NOMO-1 (cell line): ENCODE data around the gene ANO6.
"Not testable (repeated sequence)": the region's sequence is repeated elsewhere in the genome, so short reads cannot be mapped to it uniquely, and the experiment has no call there.

Source experiments
- DNase-seq, 2 experiments: peaks; one replicate each; lab custom pipeline; 2025; ENCODE audit not compliant: unreplicated experiment in 2 of 2; lab: John Stamatoyannopoulos, UW

Gene ANO6, protein sequence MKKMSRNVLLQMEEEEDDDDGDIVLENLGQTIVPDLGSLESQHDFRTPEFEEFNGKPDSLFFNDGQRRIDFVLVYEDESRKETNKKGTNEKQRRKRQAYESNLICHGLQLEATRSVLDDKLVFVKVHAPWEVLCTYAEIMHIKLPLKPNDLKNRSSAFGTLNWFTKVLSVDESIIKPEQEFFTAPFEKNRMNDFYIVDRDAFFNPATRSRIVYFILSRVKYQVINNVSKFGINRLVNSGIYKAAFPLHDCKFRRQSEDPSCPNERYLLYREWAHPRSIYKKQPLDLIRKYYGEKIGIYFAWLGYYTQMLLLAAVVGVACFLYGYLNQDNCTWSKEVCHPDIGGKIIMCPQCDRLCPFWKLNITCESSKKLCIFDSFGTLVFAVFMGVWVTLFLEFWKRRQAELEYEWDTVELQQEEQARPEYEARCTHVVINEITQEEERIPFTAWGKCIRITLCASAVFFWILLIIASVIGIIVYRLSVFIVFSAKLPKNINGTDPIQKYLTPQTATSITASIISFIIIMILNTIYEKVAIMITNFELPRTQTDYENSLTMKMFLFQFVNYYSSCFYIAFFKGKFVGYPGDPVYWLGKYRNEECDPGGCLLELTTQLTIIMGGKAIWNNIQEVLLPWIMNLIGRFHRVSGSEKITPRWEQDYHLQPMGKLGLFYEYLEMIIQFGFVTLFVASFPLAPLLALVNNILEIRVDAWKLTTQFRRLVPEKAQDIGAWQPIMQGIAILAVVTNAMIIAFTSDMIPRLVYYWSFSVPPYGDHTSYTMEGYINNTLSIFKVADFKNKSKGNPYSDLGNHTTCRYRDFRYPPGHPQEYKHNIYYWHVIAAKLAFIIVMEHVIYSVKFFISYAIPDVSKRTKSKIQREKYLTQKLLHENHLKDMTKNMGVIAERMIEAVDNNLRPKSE

DNA sequence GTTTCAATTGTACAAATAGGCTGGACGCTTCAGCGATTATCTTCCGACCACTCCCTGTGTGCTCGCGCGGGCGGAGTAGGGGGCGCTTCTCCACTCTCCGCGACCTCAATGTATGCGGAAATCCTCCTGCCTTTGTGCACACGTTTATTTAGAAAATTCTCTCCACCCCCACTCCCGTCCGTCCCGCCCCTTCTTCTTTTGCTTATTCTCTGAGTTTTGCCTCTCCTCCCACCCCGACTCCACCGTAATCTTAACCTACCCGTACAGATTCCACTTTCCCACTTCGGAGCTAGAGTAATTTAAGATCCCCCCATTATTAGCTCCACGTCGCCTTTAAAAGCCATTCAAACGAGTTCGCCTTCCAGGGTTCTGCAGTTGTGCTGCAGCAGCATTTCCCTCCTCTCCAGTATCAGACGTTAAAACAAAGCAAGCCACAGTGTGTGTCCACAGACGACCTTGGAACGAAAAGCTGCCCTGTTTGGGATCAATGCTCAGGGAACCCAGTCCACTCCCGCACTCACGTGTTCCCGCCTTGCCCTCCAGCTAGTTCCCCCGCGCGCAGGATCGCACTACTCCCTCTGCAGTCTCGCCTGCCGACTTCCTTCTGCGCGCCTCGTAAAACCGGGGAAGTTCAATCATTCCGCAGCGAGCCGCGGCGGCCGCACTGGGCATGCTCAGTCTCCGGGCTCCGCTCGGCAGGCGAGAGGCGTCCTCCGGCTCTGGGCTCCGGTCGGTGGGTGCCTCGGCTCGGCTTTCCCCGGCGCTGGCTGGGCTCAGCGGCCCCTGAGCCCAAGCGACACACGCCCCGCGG lies at the start of gene ANO6:
TSS of gene ANO6 (plus strand) at position 677 of the 811 bp plus-strand sequence. CDS start 227 bp downstream, outside the sequence.
- peak; percentile 86 to 91 for DNase-seq

DNA sequence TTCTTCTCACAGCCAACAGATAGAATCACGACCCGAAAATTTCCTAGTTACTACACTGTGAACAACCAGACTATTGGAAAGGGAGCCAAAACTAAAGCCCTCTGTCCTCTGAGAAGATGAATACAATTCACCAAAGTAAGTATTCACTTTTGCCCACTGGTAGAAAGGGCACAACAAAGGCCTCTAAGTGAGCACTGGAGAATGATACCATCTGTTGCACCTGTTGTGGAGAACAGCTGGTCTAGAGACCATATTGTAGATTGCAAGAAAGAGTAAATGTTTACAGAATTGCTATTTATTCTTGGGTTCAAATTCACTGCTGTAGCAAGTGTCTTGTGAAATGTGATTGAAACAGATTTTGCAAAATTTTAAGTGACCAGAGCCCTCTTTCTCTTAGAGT lies 46.9 kb upstream of the ANO6 start:
- DNase-seq, result no peak

DNA sequence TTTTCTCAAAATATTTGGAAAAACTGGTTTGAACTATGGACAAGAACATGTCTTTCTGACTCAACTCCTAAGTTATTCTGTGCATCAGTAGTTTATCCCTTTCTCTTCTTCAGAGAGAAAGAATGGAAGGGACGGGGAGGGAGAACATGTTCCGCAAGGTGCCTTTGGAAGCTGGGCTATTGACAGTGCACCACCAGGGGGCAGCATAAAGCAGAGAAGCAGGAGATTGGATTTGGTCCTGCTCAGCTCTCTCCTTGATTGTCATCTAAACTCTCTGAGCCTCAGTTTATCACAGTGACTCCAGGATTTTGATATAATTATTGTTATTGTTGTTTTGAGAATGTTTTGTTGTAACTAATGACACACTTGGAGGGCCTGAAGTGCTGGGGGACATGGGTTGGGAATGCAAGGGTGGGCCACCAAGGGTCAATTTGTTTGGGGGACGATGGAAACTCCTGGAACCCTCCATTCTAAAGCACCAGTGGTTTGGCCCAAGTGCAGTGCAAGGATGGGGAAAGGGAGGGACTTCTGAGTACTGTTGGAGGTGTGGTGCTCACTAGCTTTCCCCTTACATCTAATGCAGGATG lies 45.3 kb upstream of the ANO6 start:
- peak in 1 of 2 experiments; percentile 52 for DNase-seq

DNA sequence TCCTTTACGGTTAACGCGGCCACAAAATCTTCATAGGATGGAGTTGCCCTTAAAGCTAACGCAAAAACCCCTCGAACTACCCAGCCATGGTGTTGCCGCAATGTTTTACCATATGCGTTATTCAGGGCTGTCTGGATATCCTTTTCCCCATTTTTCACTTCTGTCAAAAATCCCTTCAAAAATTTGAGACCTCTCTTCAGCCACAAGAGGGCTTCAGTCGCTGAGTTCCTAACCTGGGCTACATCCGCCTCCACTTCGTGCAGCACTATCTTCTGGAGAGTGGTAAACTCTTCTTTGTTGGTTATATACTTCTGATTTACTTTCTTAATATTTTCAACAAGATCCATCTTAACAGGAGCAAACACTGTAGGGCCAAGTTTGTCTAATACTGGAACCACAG lies 42.6 kb upstream of the ANO6 start:
- DNase-seq, result not testable (repeated sequence)

DNA sequence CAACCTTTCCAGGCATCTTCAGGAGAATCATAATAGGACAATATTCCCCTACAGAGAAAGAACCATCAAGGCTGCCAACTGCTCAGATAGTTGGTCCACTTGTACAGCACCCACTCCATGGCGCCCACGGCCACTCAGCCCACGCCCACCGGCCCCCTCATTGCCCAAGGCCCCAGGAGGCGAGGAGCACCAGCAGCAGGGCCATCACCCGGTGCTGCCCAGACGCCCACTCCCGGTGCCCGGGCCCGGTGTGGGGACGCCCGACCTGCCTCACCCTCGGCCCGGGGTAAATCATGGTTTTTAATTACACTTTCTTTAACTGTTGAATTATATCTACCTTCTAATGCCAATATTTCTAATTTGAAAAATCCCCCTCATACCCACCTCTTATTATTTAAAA lies 41.3 kb upstream of the ANO6 start:
- no peak for DNase-seq

DNA sequence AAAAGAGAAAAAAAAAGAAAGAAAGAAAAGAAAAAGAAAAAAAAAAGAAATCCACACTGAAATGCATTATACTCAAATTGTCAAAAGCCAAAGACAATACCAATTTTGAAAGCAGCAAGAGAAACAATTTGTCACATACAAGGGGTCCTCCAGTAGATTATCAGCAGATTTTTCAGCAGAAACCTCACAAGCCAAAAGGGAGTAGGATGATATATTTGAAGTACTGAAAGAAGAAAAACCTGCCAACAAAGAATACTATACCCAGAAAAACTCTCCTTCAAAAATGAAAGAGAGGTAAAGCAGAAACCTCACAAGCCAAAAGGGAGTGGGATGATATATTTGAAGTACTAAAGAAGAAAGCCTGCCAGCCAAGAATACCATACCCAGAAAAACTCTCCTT lies 37.1 kb upstream of the ANO6 start:
- DNase-seq, result no peak

DNA sequence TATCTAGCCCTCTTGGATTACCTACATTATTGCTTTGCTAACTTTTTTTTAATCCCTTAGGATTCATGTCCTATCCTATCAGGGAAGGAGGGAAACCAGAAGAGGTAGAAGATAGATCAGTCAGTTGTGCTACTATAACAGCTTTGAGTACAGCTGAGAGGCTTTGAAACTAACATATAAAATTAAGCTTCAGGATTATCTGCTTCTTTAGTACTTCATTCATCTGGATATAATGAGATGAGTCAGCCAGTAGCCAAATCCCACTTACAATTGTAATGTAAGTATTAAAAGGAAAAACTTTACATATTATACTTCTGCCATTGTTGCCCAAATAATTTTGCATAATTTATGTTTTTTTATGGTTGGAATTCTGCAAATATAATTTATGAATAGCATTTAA lies 33.4 kb upstream of the ANO6 start:
- DNase-seq, result no peak

DNA sequence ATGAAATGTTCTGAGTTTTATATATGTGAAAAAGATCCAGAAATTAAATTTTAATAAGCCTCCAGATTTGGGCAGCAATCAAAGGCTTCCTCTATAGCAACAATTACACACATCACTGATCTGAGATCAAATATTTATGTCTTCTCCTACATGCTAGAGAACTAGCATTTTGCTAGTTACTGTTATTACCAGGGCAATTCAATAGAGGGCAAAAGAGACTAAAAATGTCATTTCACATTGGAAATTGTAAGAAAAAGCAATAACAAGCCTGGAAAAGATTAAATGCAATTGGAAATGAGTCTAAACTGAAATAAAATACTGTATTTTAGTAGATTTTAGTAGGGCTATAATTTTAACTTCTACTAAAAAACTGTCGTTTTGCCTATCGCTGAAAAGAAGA lies 32.6 kb upstream of the ANO6 start:
- DNase-seq, result peak in 1 of 2 experiments; percentile 31

DNA sequence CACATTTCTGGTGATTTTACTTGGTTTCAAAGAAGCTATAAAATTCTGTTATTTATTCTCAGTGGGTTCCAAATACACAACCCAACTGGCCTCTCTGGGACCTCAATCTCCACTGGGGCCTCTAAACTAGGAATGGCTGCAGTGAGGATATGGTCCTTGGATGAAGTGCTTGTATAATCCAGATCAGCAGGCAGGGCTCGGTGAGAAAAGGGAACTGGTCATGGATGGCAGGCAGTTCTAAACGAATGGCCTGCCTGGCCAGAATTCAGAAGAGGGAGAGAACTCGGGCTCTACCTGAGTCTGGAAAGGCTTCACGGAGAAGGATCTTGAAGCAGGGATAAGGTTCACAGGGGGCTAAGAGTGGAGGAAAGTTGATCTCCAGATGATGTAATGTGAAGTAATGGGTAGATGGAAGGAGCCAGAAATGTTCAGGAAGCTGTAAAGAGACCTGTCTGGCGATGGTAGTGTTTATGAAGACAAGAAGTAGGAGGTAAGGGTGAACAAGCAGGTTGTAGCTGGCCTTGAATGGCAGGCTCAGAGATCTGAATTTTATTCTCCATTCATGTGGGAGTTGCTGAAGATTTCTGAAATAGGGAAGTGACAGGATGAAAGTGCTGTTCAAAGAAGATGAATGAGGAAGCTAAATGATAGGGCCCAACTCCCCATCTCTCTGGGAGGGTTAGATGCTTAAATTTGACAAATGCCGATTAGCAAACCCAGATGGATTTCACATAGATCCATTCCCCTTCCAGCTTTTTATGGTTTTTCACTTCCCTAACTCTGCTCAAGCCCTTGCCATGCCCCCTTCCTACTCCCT lies 31.5 kb upstream of the ANO6 start:
- DNase-seq, result peak; percentile 68 to 78

DNA sequence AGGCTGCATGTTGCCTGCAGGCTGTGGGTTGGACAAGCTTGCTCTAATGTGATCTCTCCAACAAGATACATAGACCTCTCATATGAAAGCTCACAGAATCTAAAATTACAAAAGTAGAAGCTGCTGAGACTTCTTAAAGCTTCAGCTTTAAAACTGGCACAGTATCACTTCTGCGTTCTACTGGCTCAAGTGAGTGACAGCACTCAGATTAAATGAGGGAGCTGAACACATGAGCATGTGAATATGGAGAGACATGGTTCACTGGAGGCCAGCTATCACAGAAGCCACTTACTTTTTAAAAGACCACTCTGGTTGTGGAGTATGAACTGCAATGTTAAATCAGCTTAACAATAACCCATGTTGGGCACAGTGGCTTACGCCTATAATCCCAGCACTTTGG lies 29.1 kb upstream of the ANO6 start:
- DNase-seq, result peak in 1 of 2 experiments; percentile 23

DNA sequence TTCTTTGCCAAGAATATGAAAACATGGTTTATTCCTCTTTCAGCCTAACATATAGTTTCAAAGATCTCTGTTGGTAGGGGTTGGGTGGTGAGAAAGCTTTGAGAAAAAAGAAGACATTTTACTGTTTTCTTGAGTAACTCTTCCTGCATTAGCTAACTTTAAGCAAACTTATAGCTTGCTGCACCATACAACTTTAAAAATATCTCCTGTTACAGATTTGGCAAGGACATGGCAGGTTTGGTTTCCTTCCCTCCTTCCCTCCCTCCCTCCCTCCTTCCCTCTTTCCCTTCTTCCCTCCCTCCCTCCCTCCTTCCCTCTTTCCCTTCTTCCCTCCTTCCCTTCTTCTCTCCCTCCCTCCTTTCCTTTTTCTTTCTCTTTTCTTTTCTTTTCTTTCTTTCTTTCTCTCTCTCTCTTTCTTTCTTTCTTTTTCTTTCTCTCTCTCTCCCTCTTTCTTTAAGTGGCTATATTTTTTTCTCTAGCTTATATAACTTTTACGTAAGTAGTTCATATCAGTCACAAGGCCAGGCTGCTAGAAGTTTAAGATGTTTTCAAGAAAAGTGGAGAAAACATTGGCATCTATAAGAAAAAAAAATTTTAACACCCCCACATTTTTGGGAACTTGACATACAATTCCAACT lies 26.0 kb upstream of the ANO6 start:
- peak; percentile 13 to 26 for DNase-seq

DNA sequence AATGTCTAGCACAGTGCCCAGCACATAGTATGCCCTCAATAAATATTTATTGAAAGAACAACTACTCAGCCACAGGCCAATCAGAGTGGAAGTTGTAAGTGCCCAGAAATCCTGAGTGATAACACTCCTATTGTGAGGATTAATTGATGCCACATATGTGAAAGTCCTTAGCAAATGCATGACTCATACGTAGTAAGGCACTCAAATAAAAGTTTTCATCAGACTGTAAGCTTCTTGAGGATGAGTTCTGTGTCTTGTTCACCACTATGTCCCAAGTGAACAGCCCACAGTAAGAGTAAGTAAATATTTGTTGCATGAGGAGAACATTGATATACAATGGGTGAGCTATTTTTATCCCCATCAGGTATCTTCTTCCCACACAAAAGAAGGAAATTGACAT lies 24.7 kb upstream of the ANO6 start:
- peak; percentile 6 to 29 for DNase-seq

DNA sequence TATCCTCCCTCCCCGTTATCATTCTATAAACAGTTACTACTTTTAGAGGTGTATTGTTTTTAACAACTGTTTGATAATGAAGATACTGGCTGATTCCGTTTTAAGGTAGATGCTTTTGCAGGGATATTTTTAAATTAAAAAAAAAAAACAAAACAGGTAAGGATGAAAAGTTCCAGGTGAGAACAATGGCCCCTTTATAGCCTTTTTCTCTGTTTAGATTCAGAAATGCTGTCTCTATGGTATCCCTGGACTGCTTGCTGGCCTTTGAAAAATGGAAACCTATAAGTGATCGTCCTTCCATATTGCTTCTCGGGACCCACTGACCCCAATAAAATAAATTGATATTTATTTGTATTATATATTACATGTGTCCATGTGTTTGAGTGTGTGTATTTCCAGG lies 23.2 kb upstream of the ANO6 start:
- no peak for DNase-seq

DNA sequence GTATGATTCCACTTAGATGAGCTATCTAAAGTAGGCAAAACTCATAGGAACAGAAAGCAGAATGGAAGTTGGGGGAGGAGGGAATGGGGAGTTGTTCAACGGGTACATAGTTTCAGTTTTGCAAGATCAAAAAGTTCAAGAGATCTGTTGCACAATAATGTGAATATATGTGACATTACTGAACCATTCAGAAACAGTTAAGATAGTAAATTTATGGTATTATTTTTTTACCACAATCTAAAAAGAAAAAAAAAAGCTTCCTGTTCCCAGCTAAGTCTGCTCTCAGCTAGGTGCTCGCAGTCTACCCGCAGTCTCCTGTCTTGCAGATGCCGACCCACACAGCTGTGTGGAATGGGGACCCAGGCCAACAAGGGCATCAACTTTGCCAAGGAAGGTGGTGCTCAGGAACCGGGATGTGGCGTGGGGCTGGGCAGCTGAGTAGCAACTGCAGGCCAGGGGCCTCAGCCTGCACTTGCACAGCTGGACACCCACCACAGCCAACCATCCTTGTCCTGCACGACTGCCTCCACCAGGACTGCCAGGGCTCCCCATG lies 15.3 kb upstream of the ANO6 start:
- peak; percentile 74 to 80 for DNase-seq

DNA sequence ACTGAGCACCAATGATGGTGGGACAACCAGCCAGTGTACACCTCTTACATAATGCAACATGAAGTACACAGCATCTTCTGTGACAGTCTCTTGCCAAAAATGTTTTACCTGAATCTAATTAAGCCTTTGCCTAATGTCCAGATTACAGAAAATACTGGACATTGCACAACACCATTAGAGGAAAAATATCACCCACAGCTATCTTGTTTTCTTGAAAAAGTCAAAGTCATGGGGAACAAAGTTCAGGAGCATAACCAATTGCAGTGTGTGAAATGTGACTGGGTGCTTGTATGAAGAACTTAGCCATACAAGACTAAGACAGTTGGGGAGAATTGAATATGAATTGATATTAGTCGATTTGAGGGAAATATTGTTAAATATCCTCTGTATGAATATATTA lies 12.1 kb upstream of the ANO6 start:
- DNase-seq, result no peak

DNA sequence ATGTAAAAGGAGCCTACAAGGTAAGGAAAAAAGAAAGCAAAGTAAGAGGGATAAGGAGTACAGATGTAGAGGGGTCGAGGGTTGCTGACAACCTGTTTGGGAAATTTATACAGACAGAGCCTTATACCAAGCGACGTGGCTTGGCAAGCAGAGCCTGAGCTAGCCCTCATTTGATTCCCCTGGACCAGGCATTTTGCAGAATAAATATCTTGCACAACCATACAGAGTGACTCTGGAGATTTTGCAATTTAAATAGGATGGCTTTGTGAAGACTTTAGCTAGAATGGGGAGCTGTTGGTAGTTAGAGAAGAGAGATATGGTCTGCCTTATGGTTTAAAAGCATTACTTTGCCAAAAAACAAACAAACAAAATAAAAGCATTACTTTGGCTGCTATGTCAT lies 11.1 kb upstream of the ANO6 start:
- DNase-seq, result peak; percentile 46 to 59

DNA sequence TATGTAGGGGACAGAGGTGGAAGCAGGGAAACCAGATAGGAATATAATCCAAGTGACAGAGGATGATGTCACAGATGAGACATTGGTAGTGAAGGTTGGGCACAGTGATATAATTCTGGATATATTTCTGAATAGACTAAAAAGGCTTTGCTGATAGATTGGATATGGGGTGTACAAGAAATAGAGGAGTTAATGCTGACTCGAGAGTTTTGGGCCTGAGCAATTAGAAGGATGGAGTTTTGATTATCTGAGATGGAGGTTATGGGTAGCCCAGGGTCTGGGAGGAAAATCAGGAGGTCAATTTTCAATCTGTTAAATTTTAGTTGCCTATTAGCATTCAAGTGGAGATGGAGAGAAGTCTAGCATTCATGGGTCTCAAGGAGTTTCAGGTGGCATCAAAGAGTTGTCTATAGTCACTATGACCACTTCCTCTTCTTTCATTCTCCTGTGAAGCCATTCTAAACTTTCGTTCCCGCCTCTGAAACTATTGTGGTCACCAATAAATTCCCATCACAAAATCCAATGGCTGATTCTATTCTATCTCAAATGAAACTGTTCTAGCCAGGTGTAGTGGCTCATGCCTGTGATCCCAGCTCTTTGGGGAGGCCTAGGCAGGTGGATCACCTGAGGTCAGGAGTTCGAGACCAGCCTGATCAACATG lies 10.6 kb upstream of the ANO6 start:
- peak; percentile 28 to 73 for DNase-seq
